Measurements from ENCODE around the gene CCDC85A.
"Not testable (repeated sequence)": the region's sequence is repeated elsewhere in the genome, so short reads cannot be mapped to it uniquely, and the experiment has no call there.

Gene CCDC85A

DNA sequence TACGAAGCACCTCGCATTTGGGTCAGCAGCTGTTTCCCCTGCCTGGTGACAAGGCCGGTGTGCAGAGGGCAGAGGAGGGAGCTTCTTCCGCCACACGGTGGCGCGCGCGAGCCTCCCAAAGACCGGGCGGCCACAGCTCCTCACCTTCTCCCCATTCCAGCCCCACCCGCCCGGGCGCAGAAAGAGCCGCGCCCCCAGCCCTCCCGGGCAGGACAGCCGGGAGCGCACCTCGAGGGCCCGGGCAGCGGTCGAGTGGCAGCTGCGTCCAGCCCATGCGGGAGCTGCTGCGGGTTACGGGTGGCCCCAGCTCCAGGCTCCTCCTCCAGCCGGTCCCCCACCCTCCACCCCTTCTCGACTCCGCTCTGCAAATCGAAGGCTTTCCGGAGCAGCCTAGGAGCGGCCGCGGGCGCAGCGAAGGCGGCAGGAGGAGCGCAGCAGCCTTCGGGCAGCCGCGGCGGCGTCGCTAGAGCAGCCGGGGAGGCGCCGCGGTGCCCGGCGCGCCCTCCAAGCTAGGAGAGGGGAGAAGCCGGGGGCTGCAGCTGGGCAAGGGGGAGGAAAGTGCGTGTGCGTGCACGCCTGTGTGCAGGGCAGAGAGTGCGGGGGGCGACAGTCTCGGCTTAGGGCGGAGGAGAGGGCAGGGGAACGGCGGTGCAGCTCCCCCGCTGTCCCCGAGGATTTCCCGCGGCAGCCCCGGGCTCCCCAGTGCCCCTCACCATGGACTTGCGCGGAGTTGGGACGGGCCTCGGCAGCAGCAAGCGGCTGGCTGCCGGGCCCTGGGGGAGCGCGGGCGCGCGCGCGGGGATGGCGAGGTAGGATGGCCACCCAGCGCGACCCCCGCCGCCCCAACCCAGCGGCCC is at the start of gene CCDC85A:
TSS of gene CCDC85A (plus strand) at position 348 of the 857 bp plus-strand sequence. CDS start 635 bp downstream, outside the sequence.
- no peak for DNase-seq (ENCODE audit: low read depth)

DNA sequence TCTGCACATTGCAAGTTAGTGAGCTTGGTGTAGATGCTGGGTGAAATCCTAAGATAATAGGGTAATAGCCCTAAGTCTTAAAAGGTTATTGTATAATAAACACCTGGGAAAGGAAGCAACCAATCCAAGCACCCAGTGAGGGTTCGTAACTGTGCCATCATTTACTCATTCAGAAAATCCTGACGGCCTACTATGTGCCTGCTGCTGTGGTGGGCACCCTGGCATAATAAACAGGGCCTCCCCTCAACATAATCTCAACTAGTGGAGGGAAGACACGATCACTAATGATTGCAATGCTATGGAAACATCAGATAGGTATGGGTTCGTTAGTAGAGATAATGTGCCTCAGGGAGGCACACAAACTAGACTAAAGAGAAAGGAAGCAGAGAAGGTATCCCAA is 48.9 kb upstream of the CCDC85A start:
- DNase-seq (ENCODE audit: low read depth): no peak

DNA sequence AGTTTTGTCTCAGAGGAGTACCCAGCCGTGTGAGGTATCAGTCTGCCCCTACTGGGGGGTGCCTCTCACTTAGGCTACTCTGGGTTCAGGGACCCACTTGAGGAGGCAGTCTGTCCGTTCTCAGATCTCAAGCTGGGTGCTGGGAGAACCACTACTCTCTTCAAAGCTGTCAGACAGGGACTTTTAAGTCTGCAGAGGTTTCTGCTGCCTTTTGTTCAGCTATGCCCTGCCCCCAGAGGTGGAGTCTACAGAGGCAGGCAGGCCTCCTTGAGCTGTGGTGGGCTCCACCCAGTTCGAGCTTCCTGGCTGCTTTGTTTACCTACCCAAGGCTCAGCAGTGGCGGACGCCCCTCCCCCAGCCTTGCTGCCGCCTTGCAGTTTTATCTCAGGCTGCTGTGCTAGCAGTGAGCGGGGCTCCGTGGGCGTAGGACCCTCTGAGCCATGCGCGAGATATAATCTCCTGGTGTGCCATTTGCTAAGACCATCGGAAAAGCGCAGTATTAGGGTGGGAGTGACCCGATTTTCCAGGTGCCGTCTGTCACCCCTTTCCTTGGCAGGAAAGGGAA is 41.2 kb upstream of the CCDC85A start:
- DNase-seq (ENCODE audit: low read depth): not testable (repeated sequence)

DNA sequence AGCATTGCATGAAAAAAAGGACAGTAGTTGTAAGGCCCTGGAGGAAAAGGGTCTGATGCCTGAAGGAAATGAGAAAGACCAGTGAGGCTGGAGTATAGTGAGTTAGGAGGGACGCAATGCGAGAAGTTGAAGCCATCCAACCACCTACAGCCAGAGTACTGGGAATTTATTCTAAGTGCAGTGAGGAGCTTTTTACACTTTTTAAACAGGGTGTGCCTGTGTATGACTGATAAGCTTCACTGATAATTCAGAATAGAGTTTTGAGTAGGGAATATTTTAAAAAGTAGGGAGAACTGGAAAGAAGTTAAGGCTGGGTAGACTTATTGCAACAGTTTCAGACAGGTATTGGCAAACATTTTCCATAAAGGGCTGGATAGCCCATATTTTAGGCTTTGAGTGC is 35.9 kb upstream of the CCDC85A start:
- no peak for DNase-seq (ENCODE audit: low read depth)

DNA sequence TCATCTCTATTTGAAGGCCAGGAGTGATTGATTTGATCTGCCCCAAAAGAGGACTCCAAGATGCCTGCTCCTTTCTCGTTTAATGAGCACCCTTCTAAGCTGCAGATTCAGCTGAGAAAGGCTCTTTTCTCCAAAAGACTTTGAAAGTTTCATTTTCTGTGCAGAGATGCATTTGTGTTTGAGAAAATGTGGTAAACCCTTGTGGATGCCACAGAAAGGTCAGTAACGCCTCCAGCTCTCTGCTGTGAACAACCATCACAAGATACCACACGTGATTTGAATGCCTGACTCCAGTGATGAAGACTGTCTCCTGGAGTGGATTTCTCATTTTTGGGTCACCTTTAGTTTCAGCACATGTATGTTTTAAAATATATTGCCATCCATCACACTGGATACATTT is 35.0 kb upstream of the CCDC85A start:
- no peak for DNase-seq (ENCODE audit: low read depth)

DNA sequence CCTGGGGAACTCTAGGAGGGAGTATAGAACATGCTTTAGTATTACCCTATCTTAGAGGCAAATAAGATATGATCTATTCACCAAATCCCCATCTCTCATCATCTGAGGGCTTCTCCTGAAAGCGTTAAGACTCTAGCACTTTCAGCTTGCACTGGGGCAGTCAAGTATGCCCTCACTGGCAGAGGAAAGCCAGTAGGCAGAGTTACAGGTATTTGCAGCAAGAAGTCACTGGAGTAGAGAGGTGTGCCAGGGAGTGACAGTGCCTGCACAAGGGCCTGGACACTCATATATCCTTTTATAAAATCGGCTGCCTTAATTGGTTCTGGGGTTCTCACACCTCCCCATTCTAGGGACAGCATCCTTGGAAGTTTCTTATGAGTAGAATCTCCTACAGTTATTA is 31.9 kb upstream of the CCDC85A start:
- no peak for DNase-seq (ENCODE audit: low read depth)

DNA sequence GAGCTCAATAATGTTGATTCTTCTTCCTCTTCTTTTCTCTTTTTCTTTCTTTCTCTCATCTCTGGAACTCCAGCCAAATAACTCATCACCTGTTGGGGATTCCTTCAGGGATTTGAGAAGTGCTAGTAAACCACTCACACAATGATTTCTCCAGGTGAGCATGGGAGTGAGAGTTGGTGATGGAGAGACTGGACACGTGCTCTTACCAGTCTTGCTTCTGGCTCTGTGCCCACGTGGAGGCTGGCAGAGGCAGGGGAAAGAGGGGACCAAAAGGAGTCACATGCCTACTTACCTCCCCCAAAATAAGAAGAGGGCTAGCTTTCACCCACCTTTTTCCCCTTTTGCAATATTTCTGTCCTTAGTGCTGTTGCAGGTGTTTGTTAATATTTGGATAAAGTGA is 28.6 kb upstream of the CCDC85A start:
- DNase-seq (ENCODE audit: low read depth): no peak

DNA sequence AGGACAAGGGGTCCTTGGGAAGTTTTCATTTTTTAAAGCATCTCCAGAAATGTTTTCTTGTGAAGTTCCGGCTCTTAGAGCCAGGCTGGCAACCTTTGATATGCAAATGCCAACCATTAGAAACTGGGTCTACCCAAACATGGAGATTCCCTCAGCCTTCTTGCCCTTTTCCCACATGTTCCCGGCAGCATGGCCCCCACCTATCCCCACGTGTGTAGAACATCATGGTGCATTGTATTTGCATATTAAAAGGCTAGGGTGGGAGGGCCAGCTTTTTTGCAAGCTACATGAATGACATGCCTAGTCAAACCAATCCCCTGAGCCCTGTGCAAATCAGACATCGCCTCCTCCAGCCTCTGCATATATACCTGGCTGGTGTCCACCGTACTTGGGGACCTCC is 23.9 kb upstream of the CCDC85A start:
- DNase-seq (ENCODE audit: low read depth): not testable (repeated sequence)

DNA sequence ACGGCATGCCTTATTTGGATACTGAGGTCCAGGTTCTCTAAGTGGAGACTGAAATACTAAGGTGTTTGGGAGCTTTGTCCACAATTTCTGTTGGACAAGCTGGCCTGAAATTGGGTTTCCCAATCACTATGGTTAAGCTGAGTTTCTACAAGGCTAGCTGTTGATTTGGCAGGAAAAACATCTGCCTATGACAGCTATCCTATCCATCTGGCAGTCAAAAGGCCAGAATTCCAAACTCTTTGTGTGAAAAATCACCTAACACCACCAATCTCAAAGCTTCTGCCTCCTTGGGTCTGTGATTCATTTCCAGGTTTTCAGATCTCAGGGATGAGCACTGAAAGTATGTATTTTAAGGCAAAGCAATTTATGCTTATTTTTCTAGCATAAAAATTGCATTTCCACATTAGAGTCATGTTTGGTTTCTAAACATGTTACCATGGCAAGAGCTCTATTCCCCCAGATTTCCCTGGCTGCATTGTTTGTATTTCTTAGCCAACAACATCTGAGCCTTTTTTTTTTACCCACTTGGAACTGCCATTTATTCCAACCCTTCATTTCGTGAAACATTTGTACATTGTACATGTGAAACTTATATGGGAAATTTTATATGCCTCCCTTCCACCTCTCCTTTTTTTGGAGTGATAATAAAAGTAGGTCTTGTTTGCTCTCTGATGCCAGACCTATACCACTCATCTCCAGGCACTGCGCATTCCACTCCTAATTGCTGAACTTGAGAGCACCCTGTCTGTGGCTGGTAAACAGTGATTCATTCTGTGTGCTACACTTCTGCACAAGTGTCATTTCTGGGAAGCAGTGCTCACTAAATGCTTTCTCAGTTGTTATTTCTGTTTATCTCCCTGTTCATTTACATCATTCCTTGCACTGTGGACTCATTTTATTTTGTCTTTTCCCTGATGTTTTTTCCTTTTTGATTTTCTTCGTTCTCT is 15.9 kb upstream of the CCDC85A start:
- DNase-seq (ENCODE audit: low read depth): no peak

DNA sequence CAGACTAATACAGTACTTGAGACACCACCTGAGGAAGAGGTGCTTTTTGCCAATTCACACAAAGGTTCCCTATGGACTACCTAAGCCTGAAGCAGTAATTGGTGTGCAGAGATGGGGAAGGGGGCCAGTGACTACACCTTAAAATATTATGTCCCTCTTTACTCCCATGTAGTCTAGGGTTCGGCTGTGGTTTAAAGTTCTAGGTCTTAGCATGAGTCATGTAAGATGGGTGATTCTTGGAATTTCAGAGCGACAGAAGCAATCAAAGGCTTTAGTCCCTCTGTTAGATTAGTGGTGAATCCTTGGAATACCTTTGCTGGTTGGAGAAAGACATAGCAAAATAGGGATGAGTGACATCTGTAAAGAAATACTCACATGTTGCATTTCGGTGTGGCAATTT is 14.3 kb upstream of the CCDC85A start:
- no peak for DNase-seq (ENCODE audit: low read depth)

DNA sequence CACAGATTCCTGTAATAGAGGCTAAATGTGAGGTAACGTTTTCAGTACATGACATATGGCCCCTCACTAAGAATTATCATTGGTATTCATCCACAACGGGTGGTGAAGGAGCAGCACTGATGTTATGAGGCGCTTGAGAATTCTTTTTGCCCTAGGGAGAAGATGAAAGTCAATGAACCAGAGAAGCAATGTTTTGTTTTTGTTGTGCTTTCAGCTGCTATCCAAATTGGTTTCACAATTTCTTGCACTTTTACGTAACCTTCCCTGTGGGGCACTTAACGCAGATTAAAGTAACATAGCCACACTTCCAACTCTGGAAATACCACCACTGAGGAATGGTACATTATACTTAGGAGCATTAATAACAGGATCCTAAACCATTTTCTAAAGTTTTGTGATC is 13.3 kb upstream of the CCDC85A start:
- DNase-seq (ENCODE audit: low read depth): no peak

DNA sequence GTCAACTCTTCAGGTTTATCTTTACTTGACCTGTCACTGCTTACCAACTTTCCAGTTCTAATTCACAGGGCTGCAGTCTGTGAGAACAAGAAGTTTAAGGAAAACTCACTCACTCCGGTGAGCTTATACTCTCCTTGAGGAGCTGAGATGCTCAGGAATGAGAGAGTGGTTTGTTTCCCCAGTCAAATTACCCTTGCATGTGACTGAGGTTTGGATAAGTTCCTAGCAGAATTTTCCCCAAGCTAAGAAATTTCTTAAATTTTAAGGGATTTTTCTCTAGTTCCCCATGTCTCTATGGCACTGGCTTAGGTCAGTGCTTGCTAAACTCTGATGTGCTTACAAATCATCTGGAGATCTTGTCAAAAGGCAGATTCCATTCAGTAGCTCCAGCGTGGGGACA is 12.8 kb upstream of the CCDC85A start:
- no peak for DNase-seq (ENCODE audit: low read depth)

DNA sequence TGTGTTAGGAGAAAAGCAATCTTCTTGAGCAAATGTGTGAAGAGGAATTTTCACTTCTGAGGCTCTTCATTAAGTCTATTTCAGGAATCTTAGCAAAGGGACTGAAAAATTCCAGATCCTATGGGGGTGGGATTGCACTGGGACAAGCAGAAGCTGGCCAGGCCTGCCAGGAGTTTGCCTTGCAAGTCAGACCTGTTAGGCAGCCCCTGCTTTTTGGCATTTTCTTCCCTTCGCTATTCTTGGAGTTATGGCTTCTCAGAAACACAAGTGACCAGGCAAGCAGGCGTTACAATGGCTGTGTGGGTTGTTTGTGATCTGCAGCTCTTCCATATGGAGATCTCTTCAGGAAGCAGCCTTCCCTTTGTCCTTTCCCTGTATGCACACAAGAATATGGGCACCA is 8.0 kb upstream of the CCDC85A start:
- DNase-seq (ENCODE audit: low read depth): no peak

DNA sequence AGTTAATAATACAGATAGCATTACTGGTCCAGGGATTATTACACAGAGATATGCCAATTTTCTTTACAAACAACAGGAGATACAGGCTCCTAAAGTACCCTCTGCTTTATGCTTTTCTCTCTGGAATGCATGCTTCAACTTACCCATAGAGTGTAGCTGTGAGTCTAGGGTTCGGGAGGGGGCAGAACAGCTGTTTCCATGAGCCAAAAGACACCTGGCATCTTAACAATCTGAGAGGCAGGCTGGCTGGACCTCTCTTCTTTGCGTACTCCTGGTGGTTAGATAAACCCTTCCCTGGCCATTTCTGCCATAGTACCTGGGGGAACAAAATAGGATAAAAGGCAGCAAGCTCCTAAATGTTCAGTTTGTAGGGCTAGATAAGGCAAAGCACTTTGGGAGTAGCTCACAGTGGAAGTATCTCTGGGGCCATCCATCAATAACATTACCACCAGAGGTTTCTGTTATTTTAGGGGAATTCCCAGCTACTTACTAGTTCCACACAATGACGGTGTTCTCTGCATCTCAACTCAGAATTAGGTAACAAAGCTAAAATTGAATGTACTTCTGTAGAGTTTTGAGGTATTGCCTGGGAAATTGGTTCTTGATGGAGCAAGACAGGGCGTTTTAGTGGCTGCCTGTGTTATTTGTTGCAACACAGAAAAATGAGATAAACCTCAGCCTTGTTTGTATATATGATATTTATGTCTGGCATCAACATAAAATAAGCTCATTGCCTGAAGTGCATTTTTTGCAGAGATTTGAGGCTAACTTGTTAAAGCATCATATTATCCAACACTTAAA is 6.2 kb upstream of the CCDC85A start:
- no peak for DNase-seq (ENCODE audit: low read depth)

DNA sequence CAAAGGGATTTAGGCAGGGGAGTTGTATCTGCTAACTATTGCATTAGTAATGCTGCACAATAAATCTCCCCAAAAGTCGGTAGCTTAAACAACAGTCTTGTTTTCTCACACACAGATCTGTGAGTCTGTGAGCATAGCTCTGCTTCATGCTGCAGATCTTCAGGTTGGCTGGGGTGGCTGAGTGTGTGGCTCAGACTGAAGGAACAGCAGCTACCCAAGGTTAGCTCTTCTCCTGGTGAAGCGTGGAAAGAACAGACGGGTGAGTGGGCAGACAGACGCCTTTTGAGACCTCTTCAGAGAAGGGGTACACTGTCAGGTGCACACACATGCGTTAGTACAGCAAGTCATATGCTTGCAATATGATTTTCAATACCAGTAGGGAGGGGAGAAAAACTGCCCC is 3.9 kb upstream of the CCDC85A start:
- DNase-seq (ENCODE audit: low read depth): no peak

DNA sequence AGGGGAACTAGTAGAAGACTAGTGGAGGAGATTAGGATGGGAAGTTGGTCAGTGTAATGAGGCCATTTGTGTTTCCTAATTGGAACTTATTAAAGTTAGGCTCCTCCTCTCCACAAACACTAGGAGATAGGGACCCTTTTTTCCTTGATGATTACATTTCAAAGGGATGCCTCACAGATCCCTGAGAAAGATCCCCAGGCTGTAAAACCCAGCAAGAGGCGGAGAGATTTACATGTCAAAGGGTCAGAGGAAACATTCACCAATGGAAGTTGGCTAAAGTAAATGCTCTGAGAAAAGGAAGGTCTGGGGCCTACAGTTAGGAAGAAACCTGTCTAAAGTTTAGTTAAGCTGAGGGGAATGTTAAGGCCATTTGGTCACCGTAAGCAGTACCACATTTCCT is 1.4 kb upstream of the CCDC85A start:
- DNase-seq (ENCODE audit: low read depth): no peak

DNA sequence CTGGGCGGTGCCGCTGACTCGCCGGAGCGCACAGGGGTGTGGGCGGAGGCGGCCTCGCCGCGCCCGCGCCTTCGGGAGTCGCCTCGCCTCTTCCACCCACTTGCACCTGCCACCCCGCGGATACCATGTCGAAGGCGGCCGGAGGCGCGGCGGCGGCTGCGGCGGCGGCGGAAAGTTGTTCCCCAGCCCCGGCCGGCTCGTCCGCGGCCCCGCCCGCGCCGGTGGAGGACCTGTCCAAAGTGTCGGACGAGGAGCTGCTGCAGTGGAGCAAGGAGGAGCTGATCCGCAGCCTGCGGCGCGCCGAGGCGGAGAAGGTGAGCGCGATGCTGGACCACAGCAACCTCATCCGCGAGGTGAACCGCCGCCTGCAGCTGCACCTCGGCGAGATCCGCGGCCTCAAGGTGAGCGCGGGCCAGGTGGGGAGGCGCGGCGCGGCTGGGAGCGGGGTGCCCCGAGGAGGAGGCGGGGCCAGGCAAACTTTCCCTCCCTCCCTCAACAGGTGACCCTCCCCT is 766 bp downstream of the CCDC85A start:
- DNase-seq (ENCODE audit: low read depth): no peak

DNA sequence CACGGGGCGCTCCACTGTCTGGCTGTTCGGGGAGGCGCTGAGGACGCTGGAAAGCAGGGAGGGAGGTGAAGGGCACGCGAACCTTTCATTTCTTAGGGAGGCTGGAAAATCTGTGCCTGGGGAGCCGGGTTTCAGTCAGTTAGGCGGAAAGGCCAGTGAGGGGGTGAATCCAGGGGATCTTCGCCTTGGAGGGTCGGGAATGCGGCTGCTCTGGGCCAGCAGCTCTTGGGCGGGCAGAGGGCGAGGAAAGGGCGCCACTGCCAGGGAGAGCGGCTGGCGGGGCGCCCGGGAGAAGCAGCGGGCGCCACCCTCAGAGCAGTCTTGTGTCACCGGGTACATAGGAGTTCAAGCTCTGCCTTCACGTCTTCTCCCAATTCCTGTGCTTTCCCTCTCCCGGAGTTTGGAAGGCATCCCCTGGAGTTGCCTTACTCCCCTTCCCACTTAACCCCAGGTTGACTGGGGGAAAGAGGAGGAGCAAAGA is 1.4 kb downstream of the CCDC85A start:
- no peak for DNase-seq (ENCODE audit: low read depth)

DNA sequence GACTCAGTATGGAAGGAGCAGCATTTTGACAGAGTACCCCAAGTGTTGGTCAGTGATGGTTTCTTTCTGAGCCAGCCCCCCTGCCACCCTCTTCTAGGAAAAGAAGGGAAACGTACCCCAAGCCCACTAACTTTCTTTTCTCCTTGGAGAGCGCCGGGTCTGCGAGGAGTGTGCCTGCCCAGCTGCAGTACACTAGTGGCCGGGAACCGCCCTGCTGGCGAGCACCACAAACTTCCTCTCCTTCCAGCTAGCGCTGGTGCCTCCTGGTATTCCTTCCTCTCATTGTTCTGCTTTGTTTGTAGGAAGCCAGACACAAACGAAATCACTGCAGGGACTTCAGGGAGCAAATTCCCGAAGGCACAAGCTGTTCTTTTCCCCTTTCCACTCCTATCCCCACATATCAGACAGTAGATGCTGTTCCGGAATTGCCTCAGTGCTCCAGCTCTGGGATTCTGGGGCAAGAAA is 1.8 kb downstream of the CCDC85A start:
- no peak for DNase-seq (ENCODE audit: low read depth)

DNA sequence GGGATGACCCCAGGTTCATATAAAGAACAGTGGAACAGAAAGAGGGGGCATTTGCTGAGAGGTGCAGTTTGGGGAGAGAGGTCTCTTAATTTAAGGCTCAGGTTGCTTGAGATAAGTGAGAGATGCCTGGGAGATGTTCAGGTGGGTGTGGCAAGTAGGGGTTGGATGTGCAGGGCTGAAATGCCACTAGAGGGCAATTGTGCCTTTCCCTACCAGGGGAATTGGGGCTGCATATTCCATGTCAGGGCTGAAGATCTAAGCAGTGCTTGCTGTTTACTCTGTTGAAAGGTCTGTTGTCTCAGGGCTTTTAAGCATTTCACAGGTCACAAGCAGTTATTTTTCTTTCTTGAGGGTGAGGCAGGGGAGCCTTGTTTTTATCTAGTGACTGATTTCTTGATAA is 7.8 kb downstream of the CCDC85A start:
- no peak for DNase-seq (ENCODE audit: low read depth)

DNA sequence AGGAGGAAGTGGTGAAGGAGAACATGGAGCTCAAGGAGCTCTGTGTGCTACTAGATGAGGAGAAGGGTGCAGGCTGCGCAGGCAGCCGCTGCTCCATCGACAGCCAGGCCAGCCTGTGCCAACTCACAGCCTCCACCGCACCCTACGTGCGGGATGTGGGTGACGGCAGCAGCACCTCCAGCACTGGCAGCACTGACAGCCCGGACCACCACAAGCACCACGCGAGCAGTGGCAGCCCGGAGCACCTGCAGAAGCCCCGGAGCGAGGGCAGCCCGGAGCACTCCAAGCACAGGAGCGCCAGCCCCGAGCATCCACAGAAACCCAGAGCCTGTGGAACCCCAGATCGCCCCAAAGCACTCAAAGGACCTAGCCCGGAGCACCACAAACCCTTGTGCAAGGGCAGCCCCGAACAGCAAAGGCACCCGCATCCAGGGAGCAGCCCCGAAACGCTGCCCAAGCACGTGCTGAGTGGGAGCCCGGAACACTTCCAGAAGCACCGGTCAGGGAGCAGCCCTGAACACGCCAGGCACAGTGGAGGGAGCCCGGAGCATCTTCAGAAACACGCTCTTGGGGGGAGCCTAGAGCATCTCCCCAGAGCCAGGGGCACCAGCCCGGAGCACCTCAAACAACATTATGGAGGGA is 9.0 kb downstream of the CCDC85A start:
- no peak for DNase-seq (ENCODE audit: low read depth)
